ENCODE results near the gene VPS25. TPM values are rescaled to one million over a fixed set of nuclear protein-coding genes. Genes with fewer than 3 reads are reported as not detected.

The VPS25 gene
- total RNA-seq, 1 donor from 2014 or later: 39.4 TPM

GRCh38 chr17:42781639-42782165, 8.5 kb downstream of the VPS25 start:
- DNase-seq (ENCODE audit: low spot score): no peak
- H3K27ac Mint-ChIP-seq (ENCODE audit: unreplicated experiment): peak overlapping the region; percentile 30
- peaks cover 8% of the 10 kb centered on the region for H3K36me3 Mint-ChIP-seq (ENCODE audit: low read depth, unreplicated experiment)
- H3K27me3 Mint-ChIP-seq (ENCODE audit: unreplicated experiment): peaks cover 13% of the 10 kb centered on the region
- H3K9me3 Mint-ChIP-seq (ENCODE audit: unreplicated experiment): no peaks in the 10 kb centered on the region
- TF ChIP-seq CTCF (IDR thresholded peaks at IDR 0.05; ENCODE audit: unreplicated experiment): no peak
- peak overlapping the region; percentile 83 for H3K4me3 Mint-ChIP-seq (ENCODE audit: unreplicated experiment)
- peaks cover 28% of the 10 kb centered on the region for H3K4me1 Mint-ChIP-seq (ENCODE audit: unreplicated experiment)

DNA sequence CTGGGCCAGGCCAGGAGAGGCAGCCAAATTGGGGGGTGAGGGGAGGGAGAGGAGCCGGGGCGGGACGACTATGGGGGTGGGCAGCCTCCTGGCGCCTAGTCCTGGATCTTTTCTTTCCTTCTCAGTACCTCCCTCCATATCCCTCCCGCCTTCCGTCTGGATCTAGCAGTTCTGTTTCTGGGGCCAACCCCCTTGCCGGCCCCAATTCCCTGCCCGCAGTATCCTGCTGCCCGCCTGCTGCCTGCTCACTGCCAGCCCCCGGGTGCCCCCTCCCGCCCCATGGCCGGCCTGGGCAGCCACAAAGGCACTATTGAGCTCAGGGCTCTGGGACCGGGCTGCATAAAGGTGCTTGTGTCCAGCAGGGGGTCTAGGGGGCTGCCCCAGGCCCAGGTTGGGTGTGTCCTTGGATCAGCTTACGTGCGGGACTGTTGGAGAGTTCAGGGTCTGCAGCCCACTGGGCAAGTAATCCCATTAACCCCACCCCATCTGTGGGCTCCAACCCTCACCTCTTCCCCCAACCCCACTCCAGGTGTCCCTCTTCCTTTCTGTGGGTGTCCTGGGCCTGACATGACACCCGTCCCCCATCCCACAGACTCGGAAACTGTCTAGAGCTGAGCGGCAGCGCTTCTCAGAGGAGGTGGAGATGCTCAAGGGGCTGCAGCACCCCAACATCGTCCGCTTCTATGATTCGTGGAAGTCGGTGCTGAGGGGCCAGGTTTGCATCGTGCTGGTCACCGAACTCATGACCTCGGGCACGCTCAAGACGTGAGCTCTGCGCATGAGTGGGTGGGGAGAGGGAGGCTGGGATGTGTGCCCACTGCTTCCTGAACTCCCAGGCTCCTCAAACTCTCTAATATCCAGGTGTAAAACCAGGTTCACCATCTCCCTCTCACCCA, 9.2 kb downstream of the VPS25 start:
- Mint-ChIP-seq H3K27me3 (ENCODE audit: unreplicated experiment) (peaks cover 13% of the 10 kb centered on the region), H3K36me3 (ENCODE audit: low read depth, unreplicated experiment) (peaks cover 10% of the 10 kb centered on the region), H3K4me1 (ENCODE audit: unreplicated experiment) (peaks cover 27% of the 10 kb centered on the region), H3K27ac (ENCODE audit: unreplicated experiment) (peak overlapping the region; percentile 81), H3K4me3 (ENCODE audit: unreplicated experiment) (peak overlapping the region; percentile 6), H3K9me3 (ENCODE audit: unreplicated experiment) (no peaks in the 10 kb centered on the region)
- no peak for TF ChIP-seq CTCF (IDR thresholded peaks at IDR 0.05; ENCODE audit: unreplicated experiment)
- DNase-seq (ENCODE audit: low spot score): no peak

DNA sequence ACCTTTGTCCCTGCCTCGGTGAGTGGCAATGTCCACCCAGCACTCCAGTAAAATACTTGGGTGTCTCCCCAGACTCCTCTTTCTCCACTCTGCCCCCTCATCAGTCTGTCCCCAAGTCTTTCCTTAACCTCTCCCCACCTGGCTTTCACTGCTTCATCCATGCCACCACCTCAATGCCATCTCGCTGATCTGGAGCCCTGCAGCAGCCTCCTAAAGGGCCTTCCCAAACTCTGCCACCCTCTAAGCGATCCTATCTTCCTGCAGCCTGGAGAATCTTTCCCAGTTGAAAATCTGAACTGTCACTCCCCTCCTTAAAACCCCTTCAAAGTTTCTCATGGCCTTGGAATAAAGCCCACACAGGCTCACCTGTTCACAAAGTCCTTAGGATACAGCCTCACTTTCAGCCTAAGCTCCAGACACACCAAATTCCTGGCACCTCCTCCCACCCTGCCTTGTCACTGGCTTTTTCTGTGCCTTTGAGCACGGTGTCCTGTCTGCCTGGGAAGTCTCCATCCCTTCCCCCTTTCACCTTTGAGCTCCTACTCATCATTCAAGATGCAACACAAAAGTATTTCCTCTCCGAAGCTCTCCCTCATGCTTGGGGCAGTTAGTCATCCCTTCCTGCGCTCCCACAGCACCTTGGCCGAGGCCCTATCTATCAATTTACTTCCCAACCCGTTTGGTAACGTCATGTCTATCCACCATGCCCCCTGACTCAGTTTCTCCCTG, 10.0 kb downstream of the VPS25 start:
- peaks cover 18% of the 10 kb centered on the region for H3K36me3 Mint-ChIP-seq (ENCODE audit: low read depth, unreplicated experiment)
- TF ChIP-seq CTCF (IDR thresholded peaks at IDR 0.05; ENCODE audit: unreplicated experiment): no peak
- peak overlapping the region; percentile 6 for H3K4me3 Mint-ChIP-seq (ENCODE audit: unreplicated experiment)
- H3K27me3 Mint-ChIP-seq (ENCODE audit: unreplicated experiment): peaks cover 13% of the 10 kb centered on the region
- peaks cover 31% of the 10 kb centered on the region for H3K4me1 Mint-ChIP-seq (ENCODE audit: unreplicated experiment)
- no peak for DNase-seq (ENCODE audit: low spot score)
- H3K27ac Mint-ChIP-seq (ENCODE audit: unreplicated experiment): peak overlapping the region; percentile 81
- H3K9me3 Mint-ChIP-seq (ENCODE audit: unreplicated experiment): no peaks in the 10 kb centered on the region

- Mint-ChIP-seq H3K4me3 (ENCODE audit: unreplicated experiment) (peak overlapping the region; percentile 6), H3K27me3 (ENCODE audit: unreplicated experiment) (peaks cover 12% of the 10 kb centered on the region), H3K9me3 (ENCODE audit: unreplicated experiment) (no peaks in the 10 kb centered on the region), H3K4me1 (ENCODE audit: unreplicated experiment) (peaks cover 31% of the 10 kb centered on the region), H3K27ac (ENCODE audit: unreplicated experiment) (no peak overlapping the region), H3K36me3 (ENCODE audit: low read depth, unreplicated experiment) (peaks cover 20% of the 10 kb centered on the region)
- no peak for TF ChIP-seq CTCF (IDR thresholded peaks at IDR 0.05; ENCODE audit: unreplicated experiment)
- no peak for DNase-seq (ENCODE audit: low spot score)
Measured at GRCh38 chr17:42783791-42784138, 10.5 kb downstream of the VPS25 start.

Data from endothelial cell (in vitro differentiated cells).